HG03135 (cell line): ENCODE results near the gene TCAP.

Experiments
- ATAC-seq: cut with Tn5 transposase; IDR thresholded peaks from one replicate; pipeline ENCODE4 v1.9.1; 2021; ENCODE audit warnings: mild to moderate bottlenecking, moderate library complexity; ENCODE audit not compliant: unreplicated experiment

TCAP gene

GRCh38 chr17:39648616-39649366, 16.4 kb upstream of the TCAP start:
- ATAC-seq: no peak

GRCh38 chr17:39650121-39650579, 15.0 kb upstream of the TCAP start:
- ATAC-seq: no peak

GRCh38 chr17:39651923-39652586, 13.1 kb upstream of the TCAP start:
- ATAC-seq: no peak

GRCh38 chr17:39652587-39653315, 12.4 kb upstream of the TCAP start:
- ATAC-seq: no peak

GRCh38 chr17:39653316-39653661, 11.9 kb upstream of the TCAP start:
- no peak for ATAC-seq

GRCh38 chr17:39653662-39654331, 11.4 kb upstream of the TCAP start:
- ATAC-seq: no peak

GRCh38 chr17:39655105-39655504, 10.0 kb upstream of the TCAP start:
- no peak for ATAC-seq

- ATAC-seq: no peak
Observed at GRCh38 chr17:39658346-39658745, 6.8 kb upstream of the TCAP start.

- no peak for ATAC-seq
Observed at GRCh38 chr17:39658760-39659159, 6.4 kb upstream of the TCAP start.

- no peak for ATAC-seq
Observed at GRCh38 chr17:39659279-39660010, 5.7 kb upstream of the TCAP start.

- ATAC-seq: no peak
Observed at GRCh38 chr17:39660011-39660360, 5.2 kb upstream of the TCAP start.

GRCh38 chr17:39660397-39661385, 4.5 kb upstream of the TCAP start:
- no peak for ATAC-seq

GRCh38 chr17:39661744-39662541, 3.2 kb upstream of the TCAP start:
- ATAC-seq: no peak

- ATAC-seq: no peak
Observed at GRCh38 chr17:39662551-39663339, 2.4 kb upstream of the TCAP start.

GRCh38 chr17:39663340-39663687, 1.8 kb upstream of the TCAP start:
- ATAC-seq: no peak

GRCh38 chr17:39663688-39664580, 1.2 kb upstream of the TCAP start:
- ATAC-seq: no peak

GRCh38 chr17:39665642-39666224, 584 bp downstream of the TCAP start:
- no peak for ATAC-seq
